HepG2 (cell line): Measurements from ENCODE around the gene DYNC1LI1. TPM values are rescaled to one million over a fixed set of nuclear protein-coding genes. Genes with fewer than 3 reads are reported as not detected.

Source experiments
- HMG20A ChIP-seq: IDR thresholded peaks from 2 replicates; pipeline ENCODE4 v1.6.1; 2016; ENCODE audit warnings: borderline replicate concordance
- KDM3A ChIP-seq: IDR thresholded peaks from 2 replicates; pipeline ENCODE4 v1.6.1; 2018; ENCODE audit warnings: low read depth, missing compliant biosample characterization
- MBD4 ChIP-seq: IDR thresholded peaks from 2 replicates; pipeline ENCODE4 v1.6.1; 2012; ENCODE audit warnings: low read length, inconsistent platforms, borderline replicate concordance
- NFKBIZ ChIP-seq: IDR thresholded peaks from 2 replicates; pipeline ENCODE4 v1.6.1; 2018; ENCODE audit warnings: missing genetic modification reagents, missing compliant biosample characterization
- PHF8 ChIP-seq: sonication (generic); formaldehyde crosslinking; IDR thresholded peaks from 2 replicates; pipeline ENCODE4 v1.5.0; 2020; ENCODE audit warnings: missing genetic modification reagents
- YY1 ChIP-seq: IDR thresholded peaks from 2 replicates; pipeline ENCODE4 v1.6.1; 2011; ENCODE audit warnings: low read length, low read depth, moderate library complexity, mild to moderate bottlenecking; ENCODE audit not compliant: insufficient read depth, insufficient replicate concordance
- ZNF484 ChIP-seq: sonication (generic); formaldehyde crosslinking; IDR thresholded peaks from 2 replicates; pipeline ENCODE4 v1.5.1; 2020; ENCODE audit warnings: mild to moderate bottlenecking, low read depth, missing genetic modification reagents, borderline replicate concordance
- ZNF510 ChIP-seq: sonication (generic); formaldehyde crosslinking; IDR thresholded peaks from 2 replicates; pipeline ENCODE4 v1.4.0; 2020; ENCODE audit warnings: low read depth, mild to moderate bottlenecking, missing genetic modification reagents
- ZNF567 ChIP-seq: sonication (generic); formaldehyde crosslinking; IDR thresholded peaks from 2 replicates; pipeline ENCODE4 v1.8.1; 2023; ENCODE audit warnings: mild to moderate bottlenecking, missing genetic modification reagents, borderline replicate concordance
- polyA plus RNA-seq, 8 experiments: library from polyadenylated mRNA; depleted of rRNA in 3 of 8; stranded (reverse) in 7 of 8; unstranded in 1 of 8; fragments of >200 nt; fragmentation: Illumina TruSeq in 4 of 8; extraction: Trizol in 4 of 8; gene quantifications; 2 replicates each; pipeline versions ENCODE4 v1.2.1 to v1.2.3, GENCODE V29; 2011 to 2016; ENCODE audit warnings: low read depth in 4 of 8, missing spikeins in 1 of 8, mixed read lengths in 1 of 8; ENCODE audit not compliant: insufficient read depth in 1 of 8
- total RNA-seq, 5 experiments: library from RNA; depleted of rRNA; stranded (reverse); fragments of >200 nt; fragmentation: Illumina TruSeq; extraction: Trizol; gene quantifications; 2 replicates each; pipeline ENCODE4 v1.2.3, GENCODE V29; 2016; ENCODE audit warnings: low read depth in 1 of 5
- TF ChIP-seq, protein P1 (sequence below), 2 experiments: sonication (generic) in 1 of 2; formaldehyde crosslinking in 1 of 2; IDR thresholded peaks; 2 replicates each; pipeline versions ENCODE4 v1.4.0 to v1.6.1; 2016 to 2020; ENCODE audit warnings: borderline replicate concordance in 1 of 2, low read depth in 1 of 2, mild to moderate bottlenecking in 1 of 2, missing genetic modification reagents in 1 of 2
- TF ChIP-seq, protein P2 (sequence below): IDR thresholded peaks from 2 replicates; pipeline ENCODE4 v1.6.1; 2016; ENCODE audit warnings: mild to moderate bottlenecking
- TF ChIP-seq, protein P3 (sequence below): sonication (generic); formaldehyde crosslinking; IDR thresholded peaks from 2 replicates; pipeline ENCODE4 v1.4.0; 2020; ENCODE audit warnings: mild to moderate bottlenecking, missing genetic modification reagents
- TF ChIP-seq, protein P4 (sequence below): sonication (generic); formaldehyde crosslinking; IDR thresholded peaks from 2 replicates; pipeline ENCODE4 v1.4.0; 2020; ENCODE audit warnings: missing genetic modification reagents, borderline replicate concordance
- TF ChIP-seq, protein P5 (sequence below): sonication (generic); formaldehyde crosslinking; IDR thresholded peaks from 2 replicates; pipeline ENCODE4 v1.9.0; 2021; ENCODE audit warnings: missing genetic modification reagents, borderline replicate concordance

DYNC1LI1 gene
- total and polyA plus RNA-seq, 2 of the 13 experiments (the other 11 are each of a cell fraction or from before 2014, with no cell fraction given), result 13.4 to 37.1 TPM

DNA sequence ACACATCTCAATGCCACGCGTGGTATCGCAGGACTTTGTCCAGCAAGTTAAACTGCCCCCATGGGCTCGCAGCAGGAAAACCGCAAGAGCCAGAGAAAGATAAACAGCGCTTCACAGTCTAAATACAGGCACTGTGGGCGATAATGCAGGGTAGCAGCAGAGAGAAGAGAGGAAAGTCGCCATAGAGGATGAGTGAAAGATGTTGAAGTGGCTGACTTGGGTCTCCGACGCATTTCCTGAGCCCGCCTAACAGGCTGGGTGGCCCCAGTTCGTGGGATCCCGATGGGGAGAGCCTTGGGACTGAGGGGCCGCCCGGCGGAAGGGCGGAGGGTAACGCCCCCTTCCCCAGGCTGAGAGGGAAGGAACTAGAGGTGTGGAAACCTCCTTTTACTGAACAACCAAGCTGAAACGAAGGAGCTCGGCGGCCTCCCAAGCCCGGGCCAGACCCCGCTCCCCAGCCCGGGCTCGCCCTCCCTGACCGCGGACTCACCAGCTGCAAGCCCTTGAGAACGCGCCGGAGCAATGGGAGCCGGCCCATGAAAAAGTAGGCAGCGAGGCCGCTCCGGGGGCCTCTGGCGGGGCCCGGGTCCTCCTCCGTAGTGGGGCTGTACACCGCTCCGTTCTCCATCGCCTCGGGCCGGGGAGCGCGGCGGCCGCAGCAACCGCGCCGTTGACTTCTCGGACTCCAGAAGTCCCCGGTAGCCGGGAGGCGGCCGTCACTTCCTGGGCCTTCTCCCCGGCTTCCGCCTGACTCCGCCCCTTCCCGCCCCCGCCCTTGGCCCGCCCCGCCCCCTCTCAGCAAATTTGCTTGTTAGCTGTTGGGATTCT lies 68.3 kb downstream of the DYNC1LI1 start, which contains the start of gene CMTM6 (continued):
- TF ChIP-seq, protein P1, sequence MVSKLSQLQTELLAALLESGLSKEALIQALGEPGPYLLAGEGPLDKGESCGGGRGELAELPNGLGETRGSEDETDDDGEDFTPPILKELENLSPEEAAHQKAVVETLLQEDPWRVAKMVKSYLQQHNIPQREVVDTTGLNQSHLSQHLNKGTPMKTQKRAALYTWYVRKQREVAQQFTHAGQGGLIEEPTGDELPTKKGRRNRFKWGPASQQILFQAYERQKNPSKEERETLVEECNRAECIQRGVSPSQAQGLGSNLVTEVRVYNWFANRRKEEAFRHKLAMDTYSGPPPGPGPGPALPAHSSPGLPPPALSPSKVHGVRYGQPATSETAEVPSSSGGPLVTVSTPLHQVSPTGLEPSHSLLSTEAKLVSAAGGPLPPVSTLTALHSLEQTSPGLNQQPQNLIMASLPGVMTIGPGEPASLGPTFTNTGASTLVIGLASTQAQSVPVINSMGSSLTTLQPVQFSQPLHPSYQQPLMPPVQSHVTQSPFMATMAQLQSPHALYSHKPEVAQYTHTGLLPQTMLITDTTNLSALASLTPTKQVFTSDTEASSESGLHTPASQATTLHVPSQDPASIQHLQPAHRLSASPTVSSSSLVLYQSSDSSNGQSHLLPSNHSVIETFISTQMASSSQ (IDR thresholded peaks at IDR 0.05; ENCODE audit: low read depth), result no peak
- TF ChIP-seq, protein P1 (CRISPR knock-in tag; IDR thresholded peaks at IDR 0.05; ENCODE audit: borderline replicate concordance), result no peak
- TF ChIP-seq, protein P2, sequence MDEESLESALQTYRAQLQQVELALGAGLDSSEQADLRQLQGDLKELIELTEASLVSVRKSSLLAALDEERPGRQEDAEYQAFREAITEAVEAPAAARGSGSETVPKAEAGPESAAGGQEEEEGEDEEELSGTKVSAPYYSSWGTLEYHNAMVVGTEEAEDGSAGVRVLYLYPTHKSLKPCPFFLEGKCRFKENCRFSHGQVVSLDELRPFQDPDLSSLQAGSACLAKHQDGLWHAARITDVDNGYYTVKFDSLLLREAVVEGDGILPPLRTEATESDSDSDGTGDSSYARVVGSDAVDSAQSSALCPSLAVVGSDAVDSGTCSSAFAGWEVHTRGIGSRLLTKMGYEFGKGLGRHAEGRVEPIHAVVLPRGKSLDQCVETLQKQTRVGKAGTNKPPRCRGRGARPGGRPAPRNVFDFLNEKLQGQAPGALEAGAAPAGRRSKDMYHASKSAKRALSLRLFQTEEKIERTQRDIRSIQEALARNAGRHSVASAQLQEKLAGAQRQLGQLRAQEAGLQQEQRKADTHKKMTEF (CRISPR knock-in tag), result peak; percentile 61; the same call in 1 of the 2 replicates
- TF ChIP-seq MBD4 (no peak), NFKBIZ (CRISPR knock-in tag) (no peak), HMG20A (CRISPR knock-in tag) (no peak), ZNF510 (no peak), KDM3A (CRISPR knock-in tag) (0 out of 2 replicates have a peak, but pooled peaks have one; percentile 3), PHF8 (CRISPR knock-in tag) (peak; percentile 83), ZNF567 (no peak), YY1 (peak; percentile 45), ZNF484 (CRISPR knock-in tag) (no peak)
- TF ChIP-seq, protein P3, sequence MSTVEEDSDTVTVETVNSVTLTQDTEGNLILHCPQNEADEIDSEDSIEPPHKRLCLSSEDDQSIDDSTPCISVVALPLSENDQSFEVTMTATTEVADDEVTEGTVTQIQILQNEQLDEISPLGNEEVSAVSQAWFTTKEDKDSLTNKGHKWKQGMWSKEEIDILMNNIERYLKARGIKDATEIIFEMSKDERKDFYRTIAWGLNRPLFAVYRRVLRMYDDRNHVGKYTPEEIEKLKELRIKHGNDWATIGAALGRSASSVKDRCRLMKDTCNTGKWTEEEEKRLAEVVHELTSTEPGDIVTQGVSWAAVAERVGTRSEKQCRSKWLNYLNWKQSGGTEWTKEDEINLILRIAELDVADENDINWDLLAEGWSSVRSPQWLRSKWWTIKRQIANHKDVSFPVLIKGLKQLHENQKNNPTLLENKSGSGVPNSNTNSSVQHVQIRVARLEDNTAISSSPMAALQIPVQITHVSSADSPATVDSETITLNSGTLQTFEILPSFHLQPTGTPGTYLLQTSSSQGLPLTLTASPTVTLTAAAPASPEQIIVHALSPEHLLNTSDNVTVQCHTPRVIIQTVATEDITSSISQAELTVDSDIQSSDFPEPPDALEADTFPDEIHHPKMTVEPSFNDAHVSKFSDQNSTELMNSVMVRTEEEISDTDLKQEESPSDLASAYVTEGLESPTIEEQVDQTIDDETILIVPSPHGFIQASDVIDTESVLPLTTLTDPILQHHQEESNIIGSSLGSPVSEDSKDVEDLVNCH, result no peak
- TF ChIP-seq, protein P4, sequence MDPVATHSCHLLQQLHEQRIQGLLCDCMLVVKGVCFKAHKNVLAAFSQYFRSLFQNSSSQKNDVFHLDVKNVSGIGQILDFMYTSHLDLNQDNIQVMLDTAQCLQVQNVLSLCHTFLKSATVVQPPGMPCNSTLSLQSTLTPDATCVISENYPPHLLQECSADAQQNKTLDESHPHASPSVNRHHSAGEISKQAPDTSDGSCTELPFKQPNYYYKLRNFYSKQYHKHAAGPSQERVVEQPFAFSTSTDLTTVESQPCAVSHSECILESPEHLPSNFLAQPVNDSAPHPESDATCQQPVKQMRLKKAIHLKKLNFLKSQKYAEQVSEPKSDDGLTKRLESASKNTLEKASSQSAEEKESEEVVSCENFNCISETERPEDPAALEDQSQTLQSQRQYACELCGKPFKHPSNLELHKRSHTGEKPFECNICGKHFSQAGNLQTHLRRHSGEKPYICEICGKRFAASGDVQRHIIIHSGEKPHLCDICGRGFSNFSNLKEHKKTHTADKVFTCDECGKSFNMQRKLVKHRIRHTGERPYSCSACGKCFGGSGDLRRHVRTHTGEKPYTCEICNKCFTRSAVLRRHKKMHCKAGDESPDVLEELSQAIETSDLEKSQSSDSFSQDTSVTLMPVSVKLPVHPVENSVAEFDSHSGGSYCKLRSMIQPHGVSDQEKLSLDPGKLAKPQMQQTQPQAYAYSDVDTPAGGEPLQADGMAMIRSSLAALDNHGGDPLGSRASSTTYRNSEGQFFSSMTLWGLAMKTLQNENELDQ (CRISPR knock-in tag), result no peak
- TF ChIP-seq, protein P5, sequence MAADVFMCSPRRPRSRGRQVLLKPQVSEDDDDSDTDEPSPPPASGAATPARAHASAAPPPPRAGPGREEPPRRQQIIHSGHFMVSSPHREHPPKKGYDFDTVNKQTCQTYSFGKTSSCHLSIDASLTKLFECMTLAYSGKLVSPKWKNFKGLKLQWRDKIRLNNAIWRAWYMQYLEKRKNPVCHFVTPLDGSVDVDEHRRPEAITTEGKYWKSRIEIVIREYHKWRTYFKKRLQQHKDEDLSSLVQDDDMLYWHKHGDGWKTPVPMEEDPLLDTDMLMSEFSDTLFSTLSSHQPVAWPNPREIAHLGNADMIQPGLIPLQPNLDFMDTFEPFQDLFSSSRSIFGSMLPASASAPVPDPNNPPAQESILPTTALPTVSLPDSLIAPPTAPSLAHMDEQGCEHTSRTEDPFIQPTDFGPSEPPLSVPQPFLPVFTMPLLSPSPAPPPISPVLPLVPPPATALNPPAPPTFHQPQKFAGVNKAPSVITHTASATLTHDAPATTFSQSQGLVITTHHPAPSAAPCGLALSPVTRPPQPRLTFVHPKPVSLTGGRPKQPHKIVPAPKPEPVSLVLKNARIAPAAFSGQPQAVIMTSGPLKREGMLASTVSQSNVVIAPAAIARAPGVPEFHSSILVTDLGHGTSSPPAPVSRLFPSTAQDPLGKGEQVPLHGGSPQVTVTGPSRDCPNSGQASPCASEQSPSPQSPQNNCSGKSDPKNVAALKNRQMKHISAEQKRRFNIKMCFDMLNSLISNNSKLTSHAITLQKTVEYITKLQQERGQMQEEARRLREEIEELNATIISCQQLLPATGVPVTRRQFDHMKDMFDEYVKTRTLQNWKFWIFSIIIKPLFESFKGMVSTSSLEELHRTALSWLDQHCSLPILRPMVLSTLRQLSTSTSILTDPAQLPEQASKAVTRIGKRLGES (CRISPR knock-in tag), result no peak
